ENCODE measurements around the gene ATP6V1D. TPM values are rescaled to one million over a fixed set of nuclear protein-coding genes. Genes with fewer than 3 reads are reported as not detected.
"Not testable (repeated sequence)": the region's sequence is repeated elsewhere in the genome, so short reads cannot be mapped to it uniquely, and the experiment has no call there.

The ATP6V1D gene
- total RNA-seq, 1 donor from 2014 or later, result 67.8 TPM

GRCh38 chr14:67343601-67344230 lies 15.9 kb downstream of the ATP6V1D start:
- no peak for DNase-seq (ENCODE audit: extremely low spot score, unreplicated experiment)
- no peaks in the 10 kb centered on the region for H3K27me3 Mint-ChIP-seq (ENCODE audit: unreplicated experiment)
- H3K36me3 Mint-ChIP-seq (ENCODE audit: unreplicated experiment), result peaks cover 39% of the 10 kb centered on the region
- no peak overlapping the region for H3K27ac Mint-ChIP-seq (ENCODE audit: unreplicated experiment)
- no peaks in the 10 kb centered on the region for H3K4me1 Mint-ChIP-seq (ENCODE audit: unreplicated experiment)
- no peaks in the 10 kb centered on the region for H3K9me3 Mint-ChIP-seq (ENCODE audit: unreplicated experiment)
- H3K4me3 Mint-ChIP-seq (ENCODE audit: unreplicated experiment), result no peak overlapping the region
- TF ChIP-seq CTCF (IDR thresholded peaks at IDR 0.05), result no peak

DNA sequence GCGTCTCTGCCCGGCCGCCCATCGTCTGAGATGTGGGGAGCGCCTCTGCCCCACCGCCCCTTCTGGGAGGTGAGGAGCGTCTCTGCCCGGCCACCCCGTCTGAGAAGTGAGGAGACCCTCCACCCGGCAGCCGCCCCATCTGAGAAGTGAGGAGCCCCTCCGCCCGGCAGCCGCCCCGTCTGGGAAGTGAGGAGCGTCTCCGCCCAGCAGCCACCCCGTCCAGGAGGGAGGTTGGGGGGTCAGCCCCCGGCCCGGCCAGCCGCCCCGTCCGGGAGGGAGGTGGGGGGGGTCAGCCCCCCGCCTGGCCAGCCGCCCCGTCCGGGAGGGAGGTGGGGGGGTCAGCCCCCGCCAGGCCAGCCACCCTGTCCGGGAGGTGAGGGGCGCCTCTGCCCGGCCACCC lies 18.4 kb downstream of the ATP6V1D start:
- H3K4me3 Mint-ChIP-seq (ENCODE audit: unreplicated experiment); H3K9me3 Mint-ChIP-seq (ENCODE audit: unreplicated experiment); H3K27me3 Mint-ChIP-seq (ENCODE audit: unreplicated experiment); DNase-seq (ENCODE audit: extremely low spot score, unreplicated experiment); H3K4me1 Mint-ChIP-seq (ENCODE audit: unreplicated experiment); H3K27ac Mint-ChIP-seq (ENCODE audit: unreplicated experiment): not testable (repeated sequence)
- H3K36me3 Mint-ChIP-seq (ENCODE audit: unreplicated experiment), result peaks cover 45% of the 10 kb centered on the region

- DNase-seq (ENCODE audit: extremely low spot score, unreplicated experiment), result no peak
- H3K9me3 Mint-ChIP-seq (ENCODE audit: unreplicated experiment), result no peaks in the 10 kb centered on the region
These were observed 23.8 kb downstream of the ATP6V1D start for GRCh38 chr14:67335781-67336180.

GRCh38 chr14:67332468-67332867 lies 27.1 kb downstream of the ATP6V1D start:
- peaks cover 23% of the 10 kb centered on the region for H3K4me1 Mint-ChIP-seq (ENCODE audit: unreplicated experiment)
- DNase-seq (ENCODE audit: extremely low spot score, unreplicated experiment), result no peak
- H3K36me3 Mint-ChIP-seq (ENCODE audit: unreplicated experiment), result peaks cover 48% of the 10 kb centered on the region
- no peak overlapping the region for H3K4me3 Mint-ChIP-seq (ENCODE audit: unreplicated experiment)
- TF ChIP-seq CTCF (IDR thresholded peaks at IDR 0.05), result no peak
- H3K9me3 Mint-ChIP-seq (ENCODE audit: unreplicated experiment), result no peaks in the 10 kb centered on the region
- peak overlapping the region; percentile 80 for H3K27ac Mint-ChIP-seq (ENCODE audit: unreplicated experiment)
- no peaks in the 10 kb centered on the region for H3K27me3 Mint-ChIP-seq (ENCODE audit: unreplicated experiment)

More at GRCh38 chr14:67335781-67336180, 23.8 kb downstream of the ATP6V1D start:
- TF ChIP-seq CTCF (IDR thresholded peaks at IDR 0.05), result peak; percentile 45
- H3K4me3 Mint-ChIP-seq (ENCODE audit: unreplicated experiment), result no peak overlapping the region
- H3K36me3 Mint-ChIP-seq (ENCODE audit: unreplicated experiment), result peaks cover 57% of the 10 kb centered on the region
- H3K4me1 Mint-ChIP-seq (ENCODE audit: unreplicated experiment), result peaks cover 21% of the 10 kb centered on the region
- H3K27ac Mint-ChIP-seq (ENCODE audit: unreplicated experiment), result no peak overlapping the region
- no peaks in the 10 kb centered on the region for H3K27me3 Mint-ChIP-seq (ENCODE audit: unreplicated experiment)

- DNase-seq (ENCODE audit: extremely low spot score, unreplicated experiment), result no peak
- Mint-ChIP-seq H3K9me3 (ENCODE audit: unreplicated experiment) (no peaks in the 10 kb centered on the region), H3K27me3 (ENCODE audit: unreplicated experiment) (no peaks in the 10 kb centered on the region), H3K27ac (ENCODE audit: unreplicated experiment) (peak overlapping the region; percentile 80), H3K36me3 (ENCODE audit: unreplicated experiment) (peaks cover 50% of the 10 kb centered on the region), H3K4me1 (ENCODE audit: unreplicated experiment) (peaks cover 23% of the 10 kb centered on the region), H3K4me3 (ENCODE audit: unreplicated experiment) (peak overlapping the region; percentile 40)
- no peak for TF ChIP-seq CTCF (IDR thresholded peaks at IDR 0.05)
These were observed 28.1 kb downstream of the ATP6V1D start for GRCh38 chr14:67331368-67332125.

DNA sequence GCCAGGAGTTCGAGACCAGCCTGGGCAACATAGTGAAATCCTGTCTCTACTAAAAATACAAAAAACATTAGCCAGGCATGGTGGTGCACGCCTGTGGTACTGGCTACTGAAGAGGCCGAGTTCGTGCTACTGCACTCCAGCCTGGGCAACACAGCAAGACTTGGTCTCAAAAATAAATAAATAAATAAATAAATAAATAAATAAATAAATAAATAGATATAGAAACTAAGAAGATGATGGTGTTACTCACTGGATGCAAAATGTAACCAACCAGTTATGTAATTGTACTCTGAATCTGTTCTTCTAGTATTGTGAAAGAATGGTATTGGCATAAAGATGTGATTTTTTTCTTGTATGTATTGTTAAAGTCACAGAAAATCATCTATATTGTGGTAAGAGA lies 29.9 kb downstream of the ATP6V1D start:
- not testable (repeated sequence) for H3K27me3 Mint-ChIP-seq (ENCODE audit: unreplicated experiment); DNase-seq (ENCODE audit: extremely low spot score, unreplicated experiment); H3K27ac Mint-ChIP-seq (ENCODE audit: unreplicated experiment); H3K4me3 Mint-ChIP-seq (ENCODE audit: unreplicated experiment); H3K9me3 Mint-ChIP-seq (ENCODE audit: unreplicated experiment)
- peaks cover 23% of the 10 kb centered on the region for H3K4me1 Mint-ChIP-seq (ENCODE audit: unreplicated experiment)
- H3K36me3 Mint-ChIP-seq (ENCODE audit: unreplicated experiment), result peaks cover 40% of the 10 kb centered on the region

Data from osteocyte (in vitro differentiated cells).